ENCODE data around the gene VWC2.

GRCh38 chr7:49768254-49768653, 5.2 kb upstream of the VWC2 start:
- no peak for TF ChIP-seq SNAI2 (CRISPR knock-in tag; IDR thresholded peaks at IDR 0.05)
- no peak for TF ChIP-seq POU6F1 (CRISPR knock-in tag; IDR thresholded peaks at IDR 0.05; ENCODE audit: borderline replicate concordance, low read depth)
- TF ChIP-seq TOX (CRISPR knock-in tag; IDR thresholded peaks at IDR 0.05; ENCODE audit: borderline replicate concordance), result no peak
- TF ChIP-seq ZFP30 (CRISPR knock-in tag; IDR thresholded peaks at IDR 0.05), result no peak
- no peak for TF ChIP-seq CSRNP3 (CRISPR knock-in tag; IDR thresholded peaks at IDR 0.05)

Data from SK-N-SH treated with all-trans-retinoic acid at 6 μM for 48 hours (cell line).